Measurements from ENCODE around the gene CHST11.

The CHST11 gene

DNA sequence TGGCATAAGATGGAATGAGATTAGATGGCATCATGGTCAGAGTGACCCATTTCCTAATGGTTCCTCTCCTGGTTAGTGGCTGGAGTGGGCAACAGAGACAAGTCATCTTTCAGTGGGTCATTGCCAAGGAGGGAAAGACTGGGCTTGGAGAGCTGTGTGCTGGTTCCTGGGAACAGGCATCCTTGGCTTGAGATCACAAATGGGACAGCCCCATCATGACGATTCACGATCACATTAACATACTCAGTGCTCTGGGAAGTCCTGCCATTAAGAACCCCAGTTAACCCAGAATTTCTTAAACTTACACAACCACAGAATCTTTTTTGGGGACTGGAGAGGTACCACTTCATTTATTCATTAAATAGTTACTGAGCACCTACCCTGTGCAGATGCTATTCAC, 27.3 kb downstream of the CHST11 start:
- DNase-seq = no peak

- DNase-seq = no peak
Measured at GRCh38 chr12:104485651-104486362, 29.1 kb downstream of the CHST11 start.

- no peak for DNase-seq
Measured at GRCh38 chr12:104486363-104486750, 29.6 kb downstream of the CHST11 start.

DNA sequence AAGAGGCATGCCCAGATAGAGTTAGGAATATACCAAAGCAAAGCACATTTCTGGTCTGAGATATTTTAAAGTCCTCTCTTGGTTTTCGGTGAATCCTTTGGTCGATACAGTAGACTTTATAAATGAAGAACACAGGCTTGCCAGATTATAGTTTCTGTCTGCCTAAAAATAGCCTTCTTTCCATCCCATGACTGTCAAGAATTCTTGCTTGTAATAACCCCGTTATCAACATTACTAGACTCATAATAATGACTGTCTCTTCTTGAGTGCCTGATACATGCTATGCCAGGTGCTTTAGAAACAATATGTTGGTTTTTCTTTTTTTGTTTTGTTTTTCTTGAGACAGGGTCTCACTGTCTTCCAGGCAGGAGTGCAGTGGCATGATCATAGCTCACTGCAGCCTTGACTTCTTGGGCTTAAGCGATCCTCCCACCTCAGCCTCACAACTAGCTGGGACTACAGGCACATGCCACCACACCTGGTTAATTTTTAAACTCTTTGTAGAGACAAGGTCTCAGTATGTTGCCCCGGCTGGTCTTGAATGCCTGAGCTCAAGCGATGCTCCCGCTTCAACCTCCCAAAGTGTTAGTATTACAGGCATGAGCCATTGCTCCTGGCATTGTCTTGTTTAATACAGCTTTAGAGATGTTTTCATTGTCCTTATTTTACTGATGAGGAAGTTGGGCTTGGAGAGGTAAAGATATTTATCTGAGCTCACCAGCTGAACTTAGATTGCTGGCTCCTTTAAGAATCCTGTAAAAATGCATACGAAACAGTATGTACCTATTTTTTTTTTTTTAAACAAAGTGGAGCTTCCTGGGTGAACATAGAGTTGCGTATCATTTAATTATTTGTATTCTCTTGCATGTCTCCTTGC, 30.4 kb downstream of the CHST11 start:
- DNase-seq = no peak

DNA sequence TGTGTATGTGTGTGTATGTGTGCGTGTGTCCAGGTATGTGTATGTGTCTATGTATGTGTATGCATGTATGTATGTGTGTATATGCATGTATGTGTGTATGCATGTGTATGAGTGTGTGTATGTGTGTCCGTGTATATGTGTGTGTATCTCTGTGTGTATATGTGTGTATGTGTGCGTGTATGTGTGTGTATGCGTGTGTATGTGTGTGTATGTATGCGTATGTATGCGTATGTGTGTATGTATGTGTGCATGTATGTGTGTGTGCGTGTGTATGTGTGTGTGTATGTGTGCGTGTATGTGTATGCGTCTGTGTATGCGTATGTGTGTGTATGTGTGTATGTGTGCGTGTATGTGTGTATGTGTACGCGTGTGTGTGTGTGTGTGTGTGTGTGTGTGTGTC, 31.6 kb downstream of the CHST11 start:
- DNase-seq = no peak

GRCh38 chr12:104490186-104490585, 33.4 kb downstream of the CHST11 start:
- no peak for DNase-seq

GRCh38 chr12:104490850-104491249, 34.1 kb downstream of the CHST11 start:
- DNase-seq = no peak

DNA sequence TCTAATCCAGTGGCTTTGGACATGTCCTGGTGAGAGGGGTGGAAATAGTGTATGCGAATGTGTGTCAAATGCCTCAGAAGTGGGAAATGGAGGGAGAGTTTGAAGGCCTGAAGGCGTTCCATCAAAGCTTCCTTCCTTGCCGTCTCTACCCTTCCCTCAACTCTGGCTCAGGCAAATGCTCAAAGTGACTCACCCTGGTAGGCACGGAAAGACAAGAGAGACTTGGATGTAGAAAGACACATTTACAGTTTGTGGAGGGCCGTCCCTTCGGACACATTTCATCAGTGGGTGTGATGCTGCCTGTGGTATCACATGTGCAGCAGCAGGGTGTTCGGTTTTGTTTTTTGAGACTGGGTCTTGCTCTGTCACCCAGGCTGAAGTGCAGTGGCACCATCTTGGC, 36.7 kb downstream of the CHST11 start:
- DNase-seq = no peak

- no peak for DNase-seq
Measured at GRCh38 chr12:104494137-104494792, 37.5 kb downstream of the CHST11 start.

- no peak for DNase-seq
Measured at GRCh38 chr12:104494793-104495158, 38.0 kb downstream of the CHST11 start.

- no peak for DNase-seq
Measured at GRCh38 chr12:104495786-104496185, 39.0 kb downstream of the CHST11 start.

- no peak for DNase-seq
Measured at GRCh38 chr12:104496336-104496735, 39.6 kb downstream of the CHST11 start.

DNA sequence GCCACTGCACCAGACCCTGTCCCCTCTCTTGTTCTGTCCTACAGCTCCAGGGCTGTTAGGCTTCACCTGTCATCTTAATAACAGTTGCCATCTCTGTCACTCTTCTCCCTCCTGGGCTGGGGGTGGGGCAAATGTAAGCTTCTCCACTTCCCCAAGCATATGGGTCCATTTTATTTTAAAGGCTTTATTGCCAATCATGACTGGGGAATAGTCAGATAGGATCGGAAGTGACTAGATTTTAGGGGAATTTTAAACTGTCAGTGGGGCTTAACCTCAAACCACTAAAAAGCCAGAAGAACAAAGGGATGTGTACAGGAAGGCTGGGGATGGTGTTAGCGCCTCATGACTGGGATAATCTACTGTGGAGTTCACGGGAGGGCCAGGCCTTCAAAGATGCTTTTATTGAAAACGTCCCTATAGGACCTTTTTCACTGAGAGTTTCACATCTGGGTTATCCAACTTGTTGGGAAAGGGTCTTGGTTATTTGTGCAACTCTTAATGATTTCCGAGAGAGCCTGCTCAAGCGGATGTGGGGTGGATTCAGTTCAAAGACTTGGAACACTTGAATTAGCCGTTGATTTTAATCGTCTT, 41.6 kb downstream of the CHST11 start:
- DNase-seq = no peak

- DNase-seq = no peak
Measured at GRCh38 chr12:104499668-104500332, 43.1 kb downstream of the CHST11 start.

GRCh38 chr12:104501115-104501514, 44.4 kb downstream of the CHST11 start:
- DNase-seq = no peak

DNA sequence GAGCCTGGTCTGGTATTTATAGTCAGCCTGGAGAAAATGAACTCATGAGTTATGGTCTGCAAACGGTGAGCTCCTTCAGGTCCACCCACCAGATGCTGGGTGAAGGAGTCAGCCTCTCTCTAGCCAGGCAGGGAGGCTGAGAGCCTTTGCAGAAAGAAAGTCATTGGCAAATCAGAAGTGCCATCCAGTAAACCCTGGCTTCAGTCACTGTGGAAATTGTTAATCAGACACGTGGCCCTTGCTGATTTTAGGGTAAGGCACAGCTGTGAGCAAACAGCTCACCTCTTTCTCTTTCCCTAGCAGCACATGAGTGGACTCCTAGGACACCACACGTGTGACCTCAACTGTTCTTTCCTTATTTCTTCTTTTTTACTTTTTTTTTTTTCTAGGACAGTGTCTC, 44.9 kb downstream of the CHST11 start:
- no peak for DNase-seq

DNA sequence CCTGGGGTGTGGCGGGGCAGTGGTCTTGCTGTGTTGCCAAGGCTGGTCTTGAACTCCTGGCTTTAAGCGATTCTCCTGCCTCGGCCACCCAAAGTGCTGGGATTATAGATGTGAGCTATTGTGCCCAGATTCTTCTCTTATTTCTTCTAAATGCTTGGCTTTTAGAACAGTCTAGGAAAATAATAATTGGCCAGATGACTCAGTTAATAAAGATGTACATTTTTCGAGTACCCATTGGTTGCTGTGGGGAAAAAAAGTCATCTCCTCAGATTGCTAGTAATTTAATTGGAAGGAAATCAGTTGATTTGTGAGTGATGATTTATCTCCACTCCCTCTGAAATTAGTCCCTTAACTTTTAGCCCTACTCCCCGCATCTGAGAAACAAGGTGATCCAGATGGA, 45.5 kb downstream of the CHST11 start:
- no peak for DNase-seq

DNA sequence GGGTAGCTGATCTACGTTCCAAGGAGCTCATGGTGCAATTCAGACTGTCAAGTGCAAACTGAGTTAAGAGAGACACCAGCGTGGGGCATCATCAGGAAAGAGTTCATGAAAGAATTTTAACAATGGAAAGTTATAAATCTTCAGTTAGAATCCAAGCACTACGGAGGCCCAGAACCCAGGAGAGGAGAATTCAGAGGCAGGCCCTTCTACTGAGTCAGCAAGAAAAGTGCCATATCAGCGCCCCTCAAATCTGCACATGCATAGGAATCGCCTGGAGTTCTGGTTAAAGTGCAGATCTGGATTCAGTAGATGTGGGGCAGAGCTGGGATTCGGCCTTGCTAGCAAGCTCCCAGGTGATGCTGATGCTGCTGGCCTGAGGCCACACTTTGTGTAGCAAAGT, 45.9 kb downstream of the CHST11 start:
- DNase-seq = no peak

- no peak for DNase-seq
Measured at GRCh38 chr12:104503191-104503590, 46.4 kb downstream of the CHST11 start.

DNA sequence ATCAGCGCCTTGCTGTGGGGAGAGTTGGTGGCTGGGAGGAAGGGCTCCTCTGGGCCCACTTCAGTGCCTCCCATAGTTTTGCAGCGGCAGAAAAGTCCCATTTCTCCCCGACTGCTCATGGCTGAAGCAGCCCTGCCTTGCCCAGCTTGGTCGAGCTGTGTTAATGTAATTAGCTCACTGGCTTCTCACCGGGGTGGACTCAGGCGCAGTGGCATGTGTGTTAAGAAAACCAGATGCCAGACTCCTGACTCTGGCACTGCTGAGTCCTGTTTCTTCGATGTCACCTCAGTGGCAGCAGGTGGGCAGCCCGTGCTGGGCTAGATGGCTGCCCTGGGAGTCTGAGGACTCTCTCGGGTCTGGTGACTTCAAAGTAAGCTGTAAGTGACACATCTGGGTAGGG, 47.4 kb downstream of the CHST11 start:
- no peak for DNase-seq

DNA sequence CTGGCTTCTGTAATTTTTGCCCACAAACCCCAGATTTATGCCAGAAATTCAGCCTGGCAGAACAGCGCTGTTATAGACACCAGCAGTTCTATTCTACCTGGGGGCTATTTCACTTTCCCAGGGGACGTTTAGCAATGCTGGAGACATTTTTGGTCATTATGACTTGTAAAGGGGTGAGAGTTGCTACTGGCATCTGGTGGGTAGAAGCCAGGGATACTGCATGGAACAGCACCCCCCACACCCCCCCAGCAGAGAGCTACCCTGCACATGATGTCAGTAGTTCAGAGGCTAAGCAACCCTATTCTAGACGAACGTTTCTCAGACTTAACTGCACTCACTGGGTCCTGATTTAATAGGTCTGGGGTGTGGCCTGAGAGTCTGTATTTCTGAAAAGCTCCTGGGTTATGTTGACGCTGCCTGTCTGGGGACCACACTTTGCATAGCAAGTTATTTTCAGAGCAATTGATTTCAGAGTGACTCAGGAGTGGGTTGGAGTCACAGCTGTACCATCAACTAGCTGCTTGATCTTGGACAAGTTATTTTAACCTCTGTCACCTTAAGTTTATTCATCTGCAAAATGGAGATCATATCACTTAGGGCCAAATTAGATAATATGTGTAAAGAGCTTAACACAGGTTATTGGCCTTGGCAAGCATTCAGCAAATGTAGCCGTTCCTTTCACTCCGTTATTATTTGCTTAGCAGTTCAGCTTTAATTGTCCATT, 48.5 kb downstream of the CHST11 start:
- DNase-seq = no peak
